Epithelial cell of esophagus (primary cell): Measurements from ENCODE around the gene ACAD9.
"Not testable (repeated sequence)": the region's sequence is repeated elsewhere in the genome, so short reads cannot be mapped to it uniquely, and the experiment has no call there.

Experiments
- DNase-seq: peaks from one replicate; pipeline ENCODE4 v3.0.0; 2010; ENCODE audit warnings: low read depth
- H3K4me3 ChIP-seq: 2 replicates; pipeline ENCODE4 v1.5.1; 2011; ENCODE audit warnings: mild to moderate bottlenecking, low read length, control low read depth
- TF ChIP-seq, protein P1 (sequence below): IDR thresholded peaks from 2 replicates; pipeline ENCODE4 v1.5.1; 2011; ENCODE audit warnings: low read depth, mild to moderate bottlenecking, low read length, control low read depth, inconsistent platforms; ENCODE audit not compliant: insufficient read depth; ENCODE audit errors: missing control alignments

The ACAD9 gene

DNA sequence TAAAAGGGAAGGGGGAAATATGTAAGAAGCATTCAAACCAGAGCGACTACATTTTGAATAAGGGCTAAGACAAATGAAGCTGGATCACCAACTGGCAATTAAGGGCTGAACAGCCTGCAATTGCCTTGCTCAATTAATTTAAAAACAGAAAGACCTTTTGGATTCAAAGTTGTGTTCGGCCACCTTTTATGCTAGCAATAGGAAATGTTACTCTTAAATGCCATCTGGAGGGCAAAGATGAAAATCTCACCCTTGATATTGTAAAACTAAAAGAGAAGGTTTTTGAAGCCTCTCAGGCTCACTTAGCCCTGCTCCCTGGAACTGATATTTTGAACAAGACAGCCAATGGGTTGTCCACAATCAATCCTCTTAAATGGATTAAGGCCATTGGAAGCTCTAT is 44.2 kb downstream of the ACAD9 start:
- H3K4me3 ChIP-seq = no peak overlapping the region
- TF ChIP-seq, protein P1, sequence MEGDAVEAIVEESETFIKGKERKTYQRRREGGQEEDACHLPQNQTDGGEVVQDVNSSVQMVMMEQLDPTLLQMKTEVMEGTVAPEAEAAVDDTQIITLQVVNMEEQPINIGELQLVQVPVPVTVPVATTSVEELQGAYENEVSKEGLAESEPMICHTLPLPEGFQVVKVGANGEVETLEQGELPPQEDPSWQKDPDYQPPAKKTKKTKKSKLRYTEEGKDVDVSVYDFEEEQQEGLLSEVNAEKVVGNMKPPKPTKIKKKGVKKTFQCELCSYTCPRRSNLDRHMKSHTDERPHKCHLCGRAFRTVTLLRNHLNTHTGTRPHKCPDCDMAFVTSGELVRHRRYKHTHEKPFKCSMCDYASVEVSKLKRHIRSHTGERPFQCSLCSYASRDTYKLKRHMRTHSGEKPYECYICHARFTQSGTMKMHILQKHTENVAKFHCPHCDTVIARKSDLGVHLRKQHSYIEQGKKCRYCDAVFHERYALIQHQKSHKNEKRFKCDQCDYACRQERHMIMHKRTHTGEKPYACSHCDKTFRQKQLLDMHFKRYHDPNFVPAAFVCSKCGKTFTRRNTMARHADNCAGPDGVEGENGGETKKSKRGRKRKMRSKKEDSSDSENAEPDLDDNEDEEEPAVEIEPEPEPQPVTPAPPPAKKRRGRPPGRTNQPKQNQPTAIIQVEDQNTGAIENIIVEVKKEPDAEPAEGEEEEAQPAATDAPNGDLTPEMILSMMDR = no peak
- no peak for DNase-seq

DNA sequence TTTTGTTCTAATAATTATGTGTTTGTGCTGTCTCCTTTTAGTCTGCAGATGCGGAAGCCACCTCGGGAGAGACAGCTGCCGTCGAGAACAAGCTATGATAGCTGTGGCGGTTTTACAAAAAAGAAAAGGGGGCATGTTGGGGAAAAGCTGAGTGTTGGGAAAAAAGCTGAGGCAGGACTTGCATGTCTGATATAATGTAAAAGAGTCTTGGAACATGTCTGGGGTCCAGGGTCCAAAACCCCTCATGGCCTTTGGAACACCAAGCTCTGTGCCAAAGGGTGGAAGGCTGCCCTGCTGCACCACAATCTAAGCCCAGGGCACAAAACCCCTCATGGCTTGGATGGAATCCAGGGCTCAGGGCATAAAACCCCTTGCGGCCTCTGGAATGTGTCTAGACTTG is 44.6 kb downstream of the ACAD9 start:
- H3K4me3 ChIP-seq, DNase-seq: not testable (repeated sequence)

DNA sequence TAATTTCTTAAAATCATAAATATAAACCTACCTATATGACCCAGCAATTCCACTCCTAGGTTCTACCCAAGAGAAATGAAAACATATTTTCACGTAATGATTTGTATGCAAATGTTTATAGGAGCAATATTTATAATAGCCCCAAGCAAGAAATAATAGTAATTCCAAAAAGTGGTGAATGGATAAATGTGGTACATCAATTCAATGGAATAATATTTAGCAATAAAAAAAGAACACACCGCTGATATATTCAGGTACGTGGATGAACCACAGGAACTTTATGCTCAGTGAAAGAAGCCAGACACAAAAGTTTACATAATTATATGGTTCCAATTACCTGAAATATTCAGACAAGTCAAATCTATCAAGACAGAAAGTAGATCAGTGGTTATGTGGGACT is 49.9 kb downstream of the ACAD9 start:
- no peak overlapping the region for H3K4me3 ChIP-seq
- TF ChIP-seq, protein P1 = no peak
- no peak for DNase-seq

DNA sequence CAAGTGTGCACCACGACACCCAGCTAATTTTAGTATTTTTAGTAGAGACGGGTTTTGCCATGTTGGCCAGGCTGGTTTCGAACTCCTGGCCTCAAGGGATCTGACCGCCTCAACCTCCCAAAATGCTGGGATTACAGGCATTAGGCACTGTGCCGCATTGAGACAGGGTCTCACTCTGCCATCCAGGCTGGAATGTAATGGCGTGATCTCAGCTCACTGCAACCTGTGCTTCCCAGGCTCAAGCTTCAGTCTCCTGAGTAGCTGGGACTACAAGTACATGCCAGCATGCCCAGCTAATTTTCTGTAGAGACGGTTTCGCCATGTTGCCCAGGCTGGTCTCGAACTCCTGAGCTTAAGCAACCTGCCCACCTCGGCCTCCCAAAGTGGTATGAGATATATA is 51.6 kb downstream of the ACAD9 start:
- TF ChIP-seq, protein P1 = no peak
- no peak for DNase-seq
- H3K4me3 ChIP-seq = no peak overlapping the region

DNA sequence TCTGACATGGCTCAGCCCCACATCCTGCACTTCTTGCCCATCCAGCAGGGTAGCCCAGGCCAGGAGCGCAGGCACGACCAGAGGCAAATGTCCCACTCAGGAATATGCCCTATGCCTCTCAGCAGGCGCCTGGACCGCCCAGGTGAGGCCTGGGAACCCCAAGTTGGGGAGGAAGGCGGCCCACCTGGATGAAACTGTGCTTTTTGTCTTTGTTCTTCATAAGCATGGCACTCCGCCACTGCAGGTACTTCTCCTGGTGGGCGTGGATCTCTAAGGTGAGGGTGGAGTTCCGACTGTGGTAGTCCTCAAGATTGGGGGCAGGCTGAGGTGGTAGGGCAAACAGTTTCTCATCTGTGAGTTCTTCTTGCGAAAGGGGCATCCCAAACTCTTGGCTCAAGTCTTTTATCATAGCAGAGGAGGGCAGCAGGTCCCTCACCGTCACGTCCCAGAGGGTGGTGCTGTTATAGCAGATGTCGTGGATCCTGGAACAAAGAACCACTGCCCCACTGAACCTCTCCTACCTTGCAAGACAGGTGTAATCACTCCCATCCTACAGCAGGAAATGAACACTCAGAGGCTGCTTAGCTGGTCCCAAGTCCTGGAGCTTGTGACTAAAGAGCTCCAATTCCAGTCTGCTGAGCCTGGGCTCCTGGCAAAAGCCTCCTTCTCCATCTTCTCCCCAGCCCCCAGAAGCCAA is 53.2 kb downstream of the ACAD9 start:
- peak; percentile 18 for DNase-seq
- TF ChIP-seq, protein P1 = no peak

DNA sequence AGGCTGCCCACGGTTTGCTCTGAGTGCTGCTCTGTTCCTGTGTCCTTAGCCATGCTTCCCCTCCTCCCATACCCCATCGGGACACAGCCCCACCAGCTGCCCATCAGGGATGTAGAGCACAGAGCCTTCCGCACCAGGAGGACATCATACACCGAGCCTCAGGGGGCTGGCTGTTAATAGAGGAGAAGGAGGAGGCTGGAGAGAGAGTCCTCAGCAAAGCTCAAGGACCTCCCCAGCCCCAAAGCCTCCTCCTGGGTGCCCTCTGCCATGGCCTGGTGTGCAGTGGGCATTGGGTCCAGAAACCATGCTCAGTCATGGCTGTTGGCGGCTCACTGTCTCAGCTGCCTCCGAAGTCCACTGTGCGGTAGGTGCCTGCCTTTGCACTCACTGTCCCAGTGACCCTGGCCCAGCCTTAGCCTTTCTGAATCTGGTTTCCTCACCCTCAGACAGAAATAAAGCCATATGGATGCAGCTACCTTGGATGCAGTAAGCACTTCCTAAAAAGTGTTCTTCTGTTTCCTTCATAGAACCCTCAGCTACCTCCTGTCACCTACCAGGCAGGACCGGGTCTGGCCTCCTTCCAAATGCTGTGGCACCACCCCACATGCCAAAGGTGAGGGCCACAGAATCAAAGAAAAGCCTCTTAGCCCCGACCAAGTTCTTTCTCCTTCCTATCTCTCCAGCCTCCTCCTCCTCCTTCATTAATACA is 53.9 kb downstream of the ACAD9 start:
- TF ChIP-seq, protein P1 = no peak
- H3K4me3 ChIP-seq = no peak overlapping the region
- no peak for DNase-seq

More for the DNA sequence above, 53.2 kb downstream of the ACAD9 start:
- no peak overlapping the region for H3K4me3 ChIP-seq

DNA sequence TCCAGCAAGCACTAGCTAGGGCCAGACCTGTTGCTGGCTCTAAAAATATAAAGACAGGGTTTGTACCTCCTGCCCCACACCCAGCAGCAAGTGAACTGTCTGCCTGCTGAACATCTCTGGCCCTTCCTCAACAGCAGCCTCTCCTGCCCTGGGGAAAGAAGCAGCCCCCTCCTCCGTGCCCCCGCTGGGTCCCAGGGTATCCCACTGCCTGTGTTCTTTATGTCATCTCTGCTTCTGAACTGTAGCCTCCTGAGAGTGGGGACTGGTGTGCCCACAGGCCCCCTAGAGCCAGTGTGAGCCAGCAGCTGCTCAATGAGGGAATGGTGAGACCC is 54.5 kb downstream of the ACAD9 start:
- TF ChIP-seq, protein P1 = no peak
- DNase-seq = no peak
- no peak overlapping the region for H3K4me3 ChIP-seq
